ENCODE measurements around the gene ANKRD6. TPM values are rescaled to one million over a fixed set of nuclear protein-coding genes. Genes with fewer than 3 reads are reported as not detected.

The ANKRD6 gene
- total RNA-seq, 2 experiments from 2014 or later = 3.9 to 4.7 TPM

DNA sequence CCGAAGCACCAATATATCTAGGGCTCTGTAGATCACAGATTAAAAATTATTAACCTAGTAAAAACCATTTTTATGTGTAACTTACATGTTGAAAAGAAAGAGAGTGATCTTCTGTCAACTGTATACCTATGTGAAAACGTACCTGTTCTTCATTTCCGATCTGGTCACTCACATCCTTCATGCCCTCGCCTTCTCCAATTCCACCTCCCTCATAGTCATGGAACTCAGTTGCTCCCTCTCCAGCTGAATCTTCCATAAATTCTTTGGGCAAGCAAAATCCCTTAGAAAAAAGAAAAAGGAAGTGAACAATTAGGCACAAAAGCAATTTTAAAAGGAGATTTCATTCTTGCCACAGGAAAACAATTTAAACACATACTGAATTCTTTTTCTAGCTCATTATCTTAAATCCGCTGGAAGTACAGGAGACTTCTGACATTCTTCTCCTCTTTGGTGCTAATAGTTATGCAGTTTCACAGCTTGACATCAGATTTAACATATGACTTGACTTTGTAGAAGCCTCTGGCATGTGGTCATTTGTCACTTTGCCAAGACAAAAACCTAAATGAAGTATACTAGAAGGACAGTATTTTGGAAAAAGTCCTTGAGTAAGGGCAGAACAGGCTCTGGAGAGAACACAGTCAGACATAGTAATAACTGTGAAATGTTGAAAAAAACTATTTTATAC is 235.1 kb downstream of the ANKRD6 start:
- POLR2A ChIA-PET = no interaction called here
- CTCF ChIA-PET = no interaction called here

DNA sequence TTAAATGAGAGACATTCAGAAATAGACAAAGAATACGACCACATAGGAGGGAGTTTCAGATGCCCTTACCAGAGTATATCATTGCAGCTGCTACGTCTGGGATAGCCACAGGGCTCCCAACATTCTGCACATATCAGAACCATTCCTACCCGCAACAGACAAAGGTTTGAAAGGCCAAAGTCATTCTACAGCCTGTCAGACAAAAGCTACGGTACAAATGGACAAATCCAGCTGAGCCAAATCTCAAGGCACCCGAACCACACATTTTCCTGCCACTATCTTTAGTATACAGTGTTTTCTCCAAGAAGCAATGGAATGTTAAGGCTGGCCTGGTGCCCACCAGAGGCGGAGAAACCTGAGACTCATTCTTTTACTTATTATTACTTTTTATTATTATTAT is 236.1 kb downstream of the ANKRD6 start:
- POLR2A ChIA-PET = no interaction called here
- CTCF ChIA-PET = no interaction called here

DNA sequence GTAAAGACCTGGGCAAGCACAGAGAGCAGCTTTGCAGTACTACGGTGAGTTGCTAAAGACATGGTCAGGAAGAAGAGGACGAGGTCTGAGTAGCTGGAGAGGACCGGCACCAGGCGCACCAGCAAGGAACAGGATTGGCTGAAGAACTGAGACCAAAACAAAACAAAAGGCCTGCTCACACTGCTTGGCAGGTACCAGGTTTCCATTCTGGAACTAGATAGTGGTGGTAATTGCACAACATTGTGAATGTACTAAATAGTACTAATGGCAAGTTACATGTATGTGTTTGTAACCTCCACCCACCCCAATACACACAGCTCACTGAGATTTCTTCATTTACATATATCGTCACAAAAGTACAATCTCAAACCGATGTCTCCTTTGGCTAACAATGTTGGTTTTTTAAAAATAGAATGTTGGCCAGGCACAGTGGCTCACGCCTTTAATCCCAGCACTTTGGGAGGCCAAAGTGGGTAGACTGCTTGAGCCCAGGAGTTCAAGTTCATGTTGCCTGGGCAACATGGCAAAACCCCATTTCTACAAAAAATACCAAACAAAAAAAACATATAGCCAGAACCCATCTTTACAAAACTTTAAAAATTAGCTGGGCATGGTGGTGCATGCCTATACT is 238.1 kb downstream of the ANKRD6 start:
- POLR2A ChIA-PET = no interaction called here
- CTCF ChIA-PET = no interaction called here

- CTCF ChIA-PET = no interaction called here
- POLR2A ChIA-PET = no interaction called here
These were observed 243.2 kb downstream of the ANKRD6 start for GRCh38 chr6:89675949-89676748.

- ChIA-PET CTCF (no interaction called here), POLR2A (no interaction called here)
These were observed 245.6 kb downstream of the ANKRD6 start for GRCh38 chr6:89678531-89678930.

GRCh38 chr6:89679215-89680120 is 246.5 kb downstream of the ANKRD6 start:
- ChIA-PET CTCF (interaction anchor here (0.9 kb wide), 1 partner anchor 113 kb away, joined by 3 read pairs; no protein-coding TSS in a partner anchor), POLR2A (no interaction called here)

DNA sequence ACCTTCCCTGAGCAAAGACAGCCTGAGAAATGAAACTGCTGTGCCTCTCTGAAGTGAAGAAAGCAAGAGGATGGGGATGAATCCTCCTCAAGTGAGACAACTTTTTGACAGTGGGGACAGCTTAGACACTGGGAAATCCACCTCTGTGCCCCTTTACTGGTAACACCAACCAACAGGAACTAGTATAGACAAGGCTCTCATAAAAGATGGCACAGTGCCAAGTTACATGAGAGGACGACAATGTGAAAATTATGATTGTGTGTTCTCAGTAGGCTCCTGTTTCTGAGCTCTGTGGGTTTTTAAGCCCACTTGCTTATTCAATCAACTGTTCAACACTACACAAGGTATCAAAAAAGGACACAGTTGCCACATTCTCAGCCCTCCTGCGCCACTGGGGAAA is 247.2 kb downstream of the ANKRD6 start:
- ChIA-PET POLR2A (no interaction called here), CTCF (no interaction called here)

DNA sequence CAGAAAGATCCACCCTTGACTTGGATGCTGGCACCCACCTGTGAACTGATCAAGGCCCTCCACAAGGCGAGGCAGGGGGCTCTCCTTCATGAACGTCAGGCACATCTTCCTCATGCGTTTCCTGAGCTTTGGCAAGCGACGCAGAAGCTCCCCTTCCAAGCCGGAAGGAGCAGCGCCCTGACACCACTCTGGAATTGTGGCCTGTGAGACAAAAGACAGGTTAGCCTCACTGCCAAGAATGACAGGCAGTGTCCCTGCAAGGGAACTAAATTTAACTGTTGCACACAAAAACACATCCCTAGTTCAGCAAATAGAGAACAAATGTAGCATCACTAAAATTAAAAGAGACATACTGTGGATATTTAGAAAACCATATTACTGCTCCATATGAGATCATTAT is 247.6 kb downstream of the ANKRD6 start:
- ChIA-PET CTCF (no interaction called here), POLR2A (no interaction called here)

GRCh38 chr6:89681983-89682564 is 249.1 kb downstream of the ANKRD6 start:
- POLR2A ChIA-PET = no interaction called here
- CTCF ChIA-PET = interaction anchor here (0.7 kb wide), 2 partner anchors 106 to 737 kb away, joined by 3 to 5 read pairs; no protein-coding TSS in a partner anchor

DNA sequence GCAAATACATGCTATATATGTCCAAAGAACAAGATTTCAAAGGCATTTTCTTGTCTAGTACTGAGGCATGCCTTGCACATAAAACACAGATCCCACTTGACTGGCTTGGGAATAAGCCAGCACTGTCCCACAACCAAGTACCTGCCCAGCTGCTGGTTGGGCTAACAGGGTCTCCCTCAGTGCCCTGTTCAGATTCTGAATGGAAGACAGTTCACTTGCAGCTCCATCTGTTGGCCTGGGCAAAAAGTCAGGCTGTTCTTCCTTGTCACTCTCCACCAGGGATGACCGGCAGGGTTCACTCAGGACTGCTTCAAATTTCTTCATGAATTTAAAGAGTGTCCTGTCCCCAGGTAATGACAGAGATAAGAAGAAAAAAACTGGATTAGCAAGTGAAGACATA is 250.0 kb downstream of the ANKRD6 start:
- ChIA-PET POLR2A (no interaction called here), CTCF (no interaction called here)

Other genes starting within 250 kb of the ANKRD6 start
- not detected for gene GABRR1, start 215.8 kb upstream of the ANKRD6 start, total RNA-seq
- gene GABRR2, start 117.9 kb upstream of the ANKRD6 start, total RNA-seq = under 1 TPM; 0.23 to 0.29 TPM
- 10 to 100 TPM; 31.2 to 31.7 TPM for gene UBE2J1, start 80.4 kb upstream of the ANKRD6 start, total RNA-seq
- gene RRAGD, start 20.9 kb upstream of the ANKRD6 start, total RNA-seq = 10 to 100 TPM; 13.6 to 14.8 TPM
- gene LYRM2, start 205.6 kb downstream of the ANKRD6 start, total RNA-seq = 10 to 100 TPM; 35.0 to 37.6 TPM

Measured in activated CD8-positive, alpha-beta memory T cell treated with anti-CD3 and anti-CD28 coated beads for 36 hours (primary cell).